ENCODE data around the gene TMEM131L.

TMEM131L gene

DNA sequence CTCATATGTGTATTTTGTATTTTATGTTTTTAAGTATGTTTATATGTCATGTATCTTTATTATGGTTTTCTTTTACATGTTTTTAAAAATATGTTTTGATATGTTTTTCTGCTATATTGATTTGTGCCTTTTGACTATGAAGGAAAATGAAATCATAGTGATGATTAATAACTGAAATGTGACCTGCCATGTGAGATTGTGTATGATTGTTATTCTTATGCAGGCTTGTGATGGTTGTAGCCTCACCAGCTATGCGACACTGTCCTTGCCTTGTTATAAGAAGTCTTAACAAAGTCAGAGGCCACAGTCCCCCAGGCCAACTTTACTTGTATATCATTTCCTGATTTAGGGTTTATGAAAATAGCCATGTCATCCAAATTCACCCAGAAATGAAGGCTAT lies 83.2 kb downstream of the TMEM131L start:
- H3K79me2 ChIP-seq (ENCODE audit: insufficient read depth, low read length), result peaks cover 91% of the 10 kb centered on the region
- H3K36me3 ChIP-seq (ENCODE audit: insufficient read depth, low read length), result peaks cover 41% of the 10 kb centered on the region; the same call in 1 of the 2 replicates
- H3K9me2 ChIP-seq (replicated peaks; ENCODE audit: low read depth, low read length), result no peaks in the 10 kb centered on the region
- H4K20me1 ChIP-seq (ENCODE audit: insufficient read depth, low read length, poor library complexity, severe bottlenecking), result peaks cover 65% of the 10 kb centered on the region
- no peak for TF ChIP-seq EZH2phosphoT487 (IDR thresholded peaks at IDR 0.05; ENCODE audit: borderline replicate concordance)
- TF ChIP-seq, protein P1, sequence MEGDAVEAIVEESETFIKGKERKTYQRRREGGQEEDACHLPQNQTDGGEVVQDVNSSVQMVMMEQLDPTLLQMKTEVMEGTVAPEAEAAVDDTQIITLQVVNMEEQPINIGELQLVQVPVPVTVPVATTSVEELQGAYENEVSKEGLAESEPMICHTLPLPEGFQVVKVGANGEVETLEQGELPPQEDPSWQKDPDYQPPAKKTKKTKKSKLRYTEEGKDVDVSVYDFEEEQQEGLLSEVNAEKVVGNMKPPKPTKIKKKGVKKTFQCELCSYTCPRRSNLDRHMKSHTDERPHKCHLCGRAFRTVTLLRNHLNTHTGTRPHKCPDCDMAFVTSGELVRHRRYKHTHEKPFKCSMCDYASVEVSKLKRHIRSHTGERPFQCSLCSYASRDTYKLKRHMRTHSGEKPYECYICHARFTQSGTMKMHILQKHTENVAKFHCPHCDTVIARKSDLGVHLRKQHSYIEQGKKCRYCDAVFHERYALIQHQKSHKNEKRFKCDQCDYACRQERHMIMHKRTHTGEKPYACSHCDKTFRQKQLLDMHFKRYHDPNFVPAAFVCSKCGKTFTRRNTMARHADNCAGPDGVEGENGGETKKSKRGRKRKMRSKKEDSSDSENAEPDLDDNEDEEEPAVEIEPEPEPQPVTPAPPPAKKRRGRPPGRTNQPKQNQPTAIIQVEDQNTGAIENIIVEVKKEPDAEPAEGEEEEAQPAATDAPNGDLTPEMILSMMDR (conservative IDR thresholded peaks at IDR 0.05; ENCODE audit: low read length), result no peak
- no peaks in the 10 kb centered on the region for H3K4me1 ChIP-seq (ENCODE audit: insufficient read depth, low read length, poor library complexity, severe bottlenecking)
- H2AFZ ChIP-seq (ENCODE audit: low read length), result no peak overlapping the region
- no peak overlapping the region for H3K9ac ChIP-seq (ENCODE audit: low read depth, low read length, poor library complexity, severe bottlenecking)
- no peaks in the 10 kb centered on the region for H3K27me3 ChIP-seq (ENCODE audit: insufficient read depth, low read length, poor library complexity, severe bottlenecking)
- no peaks in the 10 kb centered on the region for H3K9me3 ChIP-seq (ENCODE audit: insufficient read depth, low read depth, low read length)
- H3K4me3 ChIP-seq (ENCODE audit: low read length, poor library complexity, severe bottlenecking), result no peak overlapping the region
- H3K4me2 ChIP-seq (ENCODE audit: low read depth, low read length, poor library complexity, severe bottlenecking), result no peak overlapping the region
- H3F3A ChIP-seq (ENCODE audit: low read depth), result no peaks in the 10 kb centered on the region

DNA sequence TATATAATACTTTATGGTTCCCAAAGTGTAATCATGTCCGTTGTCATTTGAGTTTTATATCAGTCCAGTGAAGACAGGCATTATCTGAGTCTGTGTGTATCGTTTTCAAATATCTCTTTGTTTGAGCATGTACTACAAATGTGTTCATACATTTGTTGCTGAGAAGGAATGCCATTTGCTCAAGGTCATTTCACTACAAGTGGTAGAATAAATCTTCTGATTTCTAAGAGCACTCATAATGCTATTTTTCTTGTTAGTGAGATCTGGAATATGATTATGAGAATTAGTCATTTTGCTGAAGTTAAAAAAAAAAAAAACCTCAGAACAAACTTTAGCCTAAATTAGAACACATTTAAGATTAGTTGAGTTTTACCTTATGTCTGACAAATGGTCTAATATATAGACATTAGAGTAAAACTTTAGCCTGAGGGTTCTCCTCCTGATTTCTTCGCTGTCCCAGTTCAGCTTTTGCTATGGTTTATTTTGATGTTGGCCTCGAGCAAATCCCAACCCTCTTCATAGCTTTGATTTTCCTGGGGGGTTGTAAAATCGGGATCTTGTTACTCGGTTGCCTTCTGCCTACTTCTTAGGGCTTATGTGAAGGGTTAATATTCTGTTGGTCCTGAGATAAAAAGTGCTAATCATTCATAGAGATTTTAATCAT lies 87.1 kb downstream of the TMEM131L start:
- Histone ChIP-seq H3K4me2 (ENCODE audit: low read depth, low read length, poor library complexity, severe bottlenecking) (no peak overlapping the region), H3K36me3 (ENCODE audit: insufficient read depth, low read length) (peaks cover 67% of the 10 kb centered on the region), H3K4me1 (ENCODE audit: insufficient read depth, low read length, poor library complexity, severe bottlenecking) (no peaks in the 10 kb centered on the region)

DNA sequence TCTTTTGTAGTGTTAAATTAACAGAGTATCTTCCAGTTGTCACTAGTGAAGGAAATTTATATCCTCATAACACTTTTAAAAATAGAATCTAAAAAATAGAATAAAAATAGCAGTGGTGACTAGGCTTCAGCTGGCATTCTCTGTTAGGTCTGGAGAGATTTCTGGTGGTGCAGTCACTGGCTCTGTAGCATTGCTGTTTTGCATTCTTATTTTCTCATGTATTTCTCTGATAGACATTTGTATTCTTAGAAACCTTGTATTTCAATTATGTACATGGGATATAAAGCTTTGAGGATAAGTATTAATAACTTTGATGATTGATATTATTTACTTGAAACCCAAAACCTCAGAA lies 87.6 kb downstream of the TMEM131L start:
- no peak overlapping the region for H3K4me3 ChIP-seq (ENCODE audit: low read length, poor library complexity, severe bottlenecking)
- no peaks in the 10 kb centered on the region for H3F3A ChIP-seq (ENCODE audit: low read depth)
- no peaks in the 10 kb centered on the region for H3K9me3 ChIP-seq (ENCODE audit: insufficient read depth, low read depth, low read length)
- no peaks in the 10 kb centered on the region for H3K9me2 ChIP-seq (replicated peaks; ENCODE audit: low read depth, low read length)
- H3K4me2 ChIP-seq (ENCODE audit: low read depth, low read length, poor library complexity, severe bottlenecking), result no peak overlapping the region
- H3K36me3 ChIP-seq (ENCODE audit: insufficient read depth, low read length), result peaks cover 72% of the 10 kb centered on the region
- H3K79me2 ChIP-seq (ENCODE audit: insufficient read depth, low read length), result peaks cover 68% of the 10 kb centered on the region
- no peaks in the 10 kb centered on the region for H3K27me3 ChIP-seq (ENCODE audit: insufficient read depth, low read length, poor library complexity, severe bottlenecking)
- H2AFZ ChIP-seq (ENCODE audit: low read length), result no peak overlapping the region
- H4K20me1 ChIP-seq (ENCODE audit: insufficient read depth, low read length, poor library complexity, severe bottlenecking), result peaks cover 55% of the 10 kb centered on the region
- no peak overlapping the region for H3K9ac ChIP-seq (ENCODE audit: low read depth, low read length, poor library complexity, severe bottlenecking)
- H3K4me1 ChIP-seq (ENCODE audit: insufficient read depth, low read length, poor library complexity, severe bottlenecking), result no peaks in the 10 kb centered on the region
- TF ChIP-seq EZH2phosphoT487 (IDR thresholded peaks at IDR 0.05; ENCODE audit: borderline replicate concordance), result no peak
- TF ChIP-seq, protein P1 (conservative IDR thresholded peaks at IDR 0.05; ENCODE audit: low read length), result no peak

More for the DNA sequence above, 87.1 kb downstream of the TMEM131L start:
- Histone ChIP-seq H3K9ac (ENCODE audit: low read depth, low read length, poor library complexity, severe bottlenecking) (no peak overlapping the region), H3K79me2 (ENCODE audit: insufficient read depth, low read length) (peaks cover 73% of the 10 kb centered on the region), H3F3A (ENCODE audit: low read depth) (no peaks in the 10 kb centered on the region), H4K20me1 (ENCODE audit: insufficient read depth, low read length, poor library complexity, severe bottlenecking) (peaks cover 55% of the 10 kb centered on the region), H3K9me2 (replicated peaks; ENCODE audit: low read depth, low read length) (no peaks in the 10 kb centered on the region), H3K9me3 (ENCODE audit: insufficient read depth, low read depth, low read length) (no peaks in the 10 kb centered on the region), H3K27me3 (ENCODE audit: insufficient read depth, low read length, poor library complexity, severe bottlenecking) (no peaks in the 10 kb centered on the region), H2AFZ (ENCODE audit: low read length) (no peak overlapping the region), H3K4me3 (ENCODE audit: low read length, poor library complexity, severe bottlenecking) (no peak overlapping the region)
- TF ChIP-seq EZH2phosphoT487 (IDR thresholded peaks at IDR 0.05; ENCODE audit: borderline replicate concordance), result no peak
- TF ChIP-seq, protein P1 (conservative IDR thresholded peaks at IDR 0.05; ENCODE audit: low read length), result no peak
